Neuron (in vitro differentiated cells): ENCODE data around the gene HOXB5.

Experiments used
- H2AFZ ChIP-seq: one replicate; pipeline ENCODE4 v1.6.1; 2013; ENCODE audit warnings: low read depth, mild to moderate bottlenecking, inconsistent platforms, low read length, moderate library complexity
- H3K27me3 ChIP-seq: one replicate; pipeline ENCODE4 v1.6.1; 2013; ENCODE audit warnings: low read length; ENCODE audit not compliant: insufficient read depth
- H3K36me3 ChIP-seq: one replicate; pipeline ENCODE4 v1.6.1; 2013; ENCODE audit warnings: low read length; ENCODE audit not compliant: insufficient read depth
- H3K4me1 ChIP-seq: one replicate; pipeline ENCODE4 v1.6.1; 2013; ENCODE audit warnings: low read length; ENCODE audit not compliant: insufficient read depth
- H3K4me3 ChIP-seq: 2 replicates; pipeline ENCODE4 v1.5.1; 2013; ENCODE audit warnings: mild to moderate bottlenecking, low read length, moderate library complexity
- H3K9me3 ChIP-seq: one replicate; pipeline ENCODE4 v1.6.1; 2013; ENCODE audit warnings: low read length

HOXB5 gene

GRCh38 chr17:48598736-48599135, 5.2 kb upstream of the HOXB5 start:
- H3K27me3 ChIP-seq, result peaks cover 97% of the 10 kb centered on the region
- H3K4me3 ChIP-seq, result no peak overlapping the region
- no peak overlapping the region for H2AFZ ChIP-seq
- no peaks in the 10 kb centered on the region for H3K36me3 ChIP-seq
- no peaks in the 10 kb centered on the region for H3K4me1 ChIP-seq
- H3K9me3 ChIP-seq, result peaks cover 2% of the 10 kb centered on the region

- Histone ChIP-seq H3K9me3 (no peaks in the 10 kb centered on the region), H3K4me3 (no peak overlapping the region), H3K36me3 (no peaks in the 10 kb centered on the region), H3K4me1 (no peaks in the 10 kb centered on the region), H2AFZ (no peak overlapping the region), H3K27me3 (peaks cover 97% of the 10 kb centered on the region)
These were observed 4.4 kb upstream of the HOXB5 start for GRCh38 chr17:48597778-48598631.

- Histone ChIP-seq H3K9me3 (no peaks in the 10 kb centered on the region), H2AFZ (no peak overlapping the region), H3K27me3 (peaks cover 98% of the 10 kb centered on the region), H3K4me1 (no peaks in the 10 kb centered on the region), H3K4me3 (no peak overlapping the region), H3K36me3 (no peaks in the 10 kb centered on the region)
These were observed 3.9 kb upstream of the HOXB5 start for GRCh38 chr17:48597528-48597777.

GRCh38 chr17:48596735-48597527, 3.4 kb upstream of the HOXB5 start:
- H3K4me1 ChIP-seq, result no peaks in the 10 kb centered on the region
- H2AFZ ChIP-seq, result no peak overlapping the region
- no peaks in the 10 kb centered on the region for H3K36me3 ChIP-seq
- peaks cover 99% of the 10 kb centered on the region for H3K27me3 ChIP-seq
- H3K4me3 ChIP-seq, result no peak overlapping the region
- no peaks in the 10 kb centered on the region for H3K9me3 ChIP-seq

- Histone ChIP-seq H3K4me3 (no peak overlapping the region), H3K27me3 (peaks cover 99% of the 10 kb centered on the region), H2AFZ (no peak overlapping the region), H3K4me1 (no peaks in the 10 kb centered on the region), H3K9me3 (no peaks in the 10 kb centered on the region), H3K36me3 (no peaks in the 10 kb centered on the region)
These were observed 2.6 kb upstream of the HOXB5 start for GRCh38 chr17:48596000-48596734.

GRCh38 chr17:48595278-48595999, 1.9 kb upstream of the HOXB5 start:
- Histone ChIP-seq H3K9me3 (no peaks in the 10 kb centered on the region), H2AFZ (no peak overlapping the region), H3K36me3 (no peaks in the 10 kb centered on the region), H3K27me3 (peaks cover 99% of the 10 kb centered on the region), H3K4me1 (no peaks in the 10 kb centered on the region), H3K4me3 (no peak overlapping the region)

GRCh38 chr17:48594538-48595277, 1.1 kb upstream of the HOXB5 start:
- Histone ChIP-seq H3K4me3 (no peak overlapping the region), H3K36me3 (no peaks in the 10 kb centered on the region), H3K27me3 (peaks cover 99% of the 10 kb centered on the region), H3K9me3 (no peaks in the 10 kb centered on the region), H2AFZ (no peak overlapping the region), H3K4me1 (no peaks in the 10 kb centered on the region)

- no peaks in the 10 kb centered on the region for H3K36me3 ChIP-seq
- no peaks in the 10 kb centered on the region for H3K9me3 ChIP-seq
- H3K4me3 ChIP-seq, result no peak overlapping the region
- peaks cover 99% of the 10 kb centered on the region for H3K27me3 ChIP-seq
- no peak overlapping the region for H2AFZ ChIP-seq
- no peaks in the 10 kb centered on the region for H3K4me1 ChIP-seq
These were observed 410 bp upstream of the HOXB5 start for GRCh38 chr17:48593840-48594537.

GRCh38 chr17:48592577-48592976, 1.0 kb downstream of the HOXB5 start:
- Histone ChIP-seq H3K36me3 (no peaks in the 10 kb centered on the region), H3K27me3 (peaks cover 99% of the 10 kb centered on the region), H3K4me3 (no peak overlapping the region), H3K4me1 (no peaks in the 10 kb centered on the region), H2AFZ (no peak overlapping the region), H3K9me3 (no peaks in the 10 kb centered on the region)

- peaks cover 99% of the 10 kb centered on the region for H3K27me3 ChIP-seq
- H3K36me3 ChIP-seq, result no peaks in the 10 kb centered on the region
- H3K9me3 ChIP-seq, result no peaks in the 10 kb centered on the region
- no peaks in the 10 kb centered on the region for H3K4me1 ChIP-seq
- H2AFZ ChIP-seq, result no peak overlapping the region
- no peak overlapping the region for H3K4me3 ChIP-seq
These were observed 1.5 kb downstream of the HOXB5 start for GRCh38 chr17:48592057-48592514.

GRCh38 chr17:48591255-48592056, 2.1 kb downstream of the HOXB5 start:
- Histone ChIP-seq H3K9me3 (no peaks in the 10 kb centered on the region), H3K4me3 (no peak overlapping the region), H3K36me3 (no peaks in the 10 kb centered on the region), H3K27me3 (peaks cover 99% of the 10 kb centered on the region), H2AFZ (no peak overlapping the region), H3K4me1 (no peaks in the 10 kb centered on the region)
